Right lobe of liver (tissue), 6 donors: ENCODE results near the gene MTCL3.

Source experiments
- ATAC-seq, 4 donors: fragments of 200-7000 bp; cut with Tn5 transposase; one replicate each; pipeline ENCODE4 v1.9.1; 2020; ENCODE audit warnings: mild to moderate bottlenecking in 4 of 4, moderate library complexity in 4 of 4
- DNase-seq, 3 donors: peaks; one replicate each; pipeline ENCODE4 v3.0.0-alpha.2; 2020
- H3K27ac ChIP-seq, 3 donors: fragments of 200-600 bp; one replicate each; pipeline ENCODE4 v1.8.0; 2022
- H3K27me3 ChIP-seq, 2 donors: fragments of 200-600 bp; one replicate each; pipeline ENCODE4 v1.8.0; 2022
- H3K36me3 ChIP-seq, 4 donors: fragments of 200-600 bp; sonication (generic) in 1 of 4; one replicate each; pipeline versions ENCODE4 v1.5.1 to v1.8.0; 2017 to 2022; ENCODE audit warnings: control low read depth in 1 of 4
- H3K4me1 ChIP-seq, 4 donors: fragments of 200-600 bp; sonication (generic) in 1 of 4; one replicate each; pipeline versions ENCODE4 v1.5.1 to v1.8.0; 2017 to 2022; ENCODE audit warnings: control low read depth in 1 of 4
- H3K4me3 ChIP-seq, 3 donors: fragments of 200-600 bp; one replicate each; pipeline ENCODE4 v1.8.0; 2022
- H3K9me3 ChIP-seq, 4 donors: fragments of 200-600 bp; sonication (generic) in 1 of 4; one replicate each; pipeline versions ENCODE4 v1.5.1 to v1.8.0; 2017 to 2022; ENCODE audit warnings: control low read depth in 1 of 4
- POLR2A ChIP-seq: fragments of 450-650 bp; IDR thresholded peaks from one replicate; pipeline ENCODE4 v1.6.1; 2017; ENCODE audit warnings: antibody characterized with exemption, mild to moderate bottlenecking
- WGBS: methylation state at CpG from one replicate; pipeline ENCODE4 v1.1.6; 2018; ENCODE audit warnings: low coverage, low lambda C conversion rate; ENCODE audit not compliant: insufficient coverage; ENCODE audit errors: missing lambda C conversion rate; 5-methylcytosine and 5-hydroxymethylcytosine counted together
- intact Hi-C, 2 donors: fragments of 100-400 bp; cut with DNase I; formaldehyde crosslinking; loops; one replicate each; pipeline versions ENCODE4 v1.11.2 to v1.14.1; 2022
- TF ChIP-seq, protein P1 (sequence below), 4 donors: fragments of 200-600 bp in 3 of 4; fragments of 450-650 bp in 1 of 4; IDR thresholded peaks; one replicate each; pipeline versions ENCODE4 v1.5.1 to v1.8.0; 2016 to 2022; ENCODE audit warnings: antibody characterized with exemption in 4 of 4, mild to moderate bottlenecking in 2 of 4
- donor health status: DM: no; HTN: yes; CAD: no.
- donor health status: DM: no; HTN: no; CAD: no.
- donor health status: DM: no; HTN: no; CAD: no.
- donor health status: DM: no; HTN: yes; CAD: no.
- donor health status: DM: no; HTN: yes; CAD: no.

Gene MTCL3

DNA sequence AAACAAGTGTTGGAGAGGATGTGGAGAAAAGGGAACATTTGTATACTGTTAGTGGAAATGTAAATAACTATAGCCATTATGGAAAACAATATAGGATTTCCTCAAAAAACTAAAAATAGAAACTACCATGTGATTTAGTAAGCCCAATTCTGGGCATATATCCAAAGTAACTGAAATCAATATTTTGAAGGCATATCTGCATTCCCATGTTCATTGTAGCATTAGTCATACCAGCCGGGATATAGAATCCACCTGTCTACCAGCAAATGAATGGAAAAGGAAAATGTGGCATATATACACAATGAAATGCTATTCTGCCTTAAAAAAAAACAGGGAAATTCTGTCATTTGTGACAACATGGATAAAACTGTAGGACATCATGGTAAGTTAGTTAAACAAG lies 42.5 kb upstream of the MTCL3 start:
- no peaks in the 10 kb centered on the region for H3K4me1 ChIP-seq
- no peak overlapping the region for H3K27ac ChIP-seq
- H3K9me3 ChIP-seq, result no peaks in the 10 kb centered on the region
- peak in 3 of 4 donors; percentile 23 to 82 (median 44) for ATAC-seq
- WGBS, result 5% methylated on average over 1 of the region's 1 CpG
- intact Hi-C loops, result no loop called here
- no peaks in the 10 kb centered on the region for H3K36me3 ChIP-seq
- H3K4me3 ChIP-seq, result no peak overlapping the region
- no peak for TF ChIP-seq POLR2A
- TF ChIP-seq, protein P1, sequence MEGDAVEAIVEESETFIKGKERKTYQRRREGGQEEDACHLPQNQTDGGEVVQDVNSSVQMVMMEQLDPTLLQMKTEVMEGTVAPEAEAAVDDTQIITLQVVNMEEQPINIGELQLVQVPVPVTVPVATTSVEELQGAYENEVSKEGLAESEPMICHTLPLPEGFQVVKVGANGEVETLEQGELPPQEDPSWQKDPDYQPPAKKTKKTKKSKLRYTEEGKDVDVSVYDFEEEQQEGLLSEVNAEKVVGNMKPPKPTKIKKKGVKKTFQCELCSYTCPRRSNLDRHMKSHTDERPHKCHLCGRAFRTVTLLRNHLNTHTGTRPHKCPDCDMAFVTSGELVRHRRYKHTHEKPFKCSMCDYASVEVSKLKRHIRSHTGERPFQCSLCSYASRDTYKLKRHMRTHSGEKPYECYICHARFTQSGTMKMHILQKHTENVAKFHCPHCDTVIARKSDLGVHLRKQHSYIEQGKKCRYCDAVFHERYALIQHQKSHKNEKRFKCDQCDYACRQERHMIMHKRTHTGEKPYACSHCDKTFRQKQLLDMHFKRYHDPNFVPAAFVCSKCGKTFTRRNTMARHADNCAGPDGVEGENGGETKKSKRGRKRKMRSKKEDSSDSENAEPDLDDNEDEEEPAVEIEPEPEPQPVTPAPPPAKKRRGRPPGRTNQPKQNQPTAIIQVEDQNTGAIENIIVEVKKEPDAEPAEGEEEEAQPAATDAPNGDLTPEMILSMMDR (IDR thresholded peaks at IDR 0.05), result no peak
- DNase-seq, result no peak
- no peaks in the 10 kb centered on the region for H3K27me3 ChIP-seq

DNA sequence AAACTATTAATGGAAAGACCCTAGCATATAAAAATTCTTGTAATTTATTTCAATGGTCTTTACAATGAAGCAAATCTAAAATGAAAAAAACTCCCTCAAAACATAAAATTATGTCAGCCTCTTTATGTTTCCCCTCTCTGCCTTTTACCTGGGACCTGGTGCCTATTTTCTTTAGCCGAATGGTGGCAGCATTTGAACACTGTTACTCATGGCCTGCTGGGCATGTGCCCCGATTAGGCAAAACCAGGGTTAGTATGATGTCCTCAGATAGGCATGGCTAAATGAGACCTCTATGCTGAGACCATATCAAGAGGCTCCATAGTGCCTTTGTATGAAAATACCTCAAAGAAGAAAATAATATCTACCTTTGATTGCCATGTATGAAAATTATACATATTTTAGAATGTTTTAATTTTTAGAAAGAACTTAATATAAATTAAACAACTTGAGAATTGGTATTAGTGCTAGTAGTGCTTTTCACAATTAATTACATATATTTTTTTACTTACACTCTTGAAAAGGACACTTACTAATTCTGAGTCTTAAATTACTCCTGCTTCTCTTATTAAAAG lies 35.4 kb upstream of the MTCL3 start:
- 9% methylated on average over 2 of the region's 2 CpGs for WGBS

DNA sequence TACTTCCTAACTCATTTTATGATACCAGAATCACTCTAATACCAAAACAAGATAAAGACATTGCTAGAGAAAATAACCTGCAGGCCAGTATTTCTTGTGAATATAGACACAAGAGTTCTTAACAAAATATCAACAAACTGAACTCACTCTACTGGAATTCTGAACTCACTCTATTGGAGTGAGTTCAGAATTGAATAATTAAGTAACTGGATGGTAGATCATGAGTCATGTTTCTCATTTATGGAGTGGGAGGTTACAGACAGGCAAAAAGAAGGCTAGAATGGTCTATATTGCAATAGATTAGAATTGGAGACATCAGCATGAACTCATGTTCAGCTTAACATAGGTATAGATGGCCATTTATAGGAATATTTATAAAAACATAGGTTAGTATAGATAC lies 31.3 kb upstream of the MTCL3 start:
- no peaks in the 10 kb centered on the region for H3K27me3 ChIP-seq
- no peak overlapping the region for H3K4me3 ChIP-seq
- H3K27ac ChIP-seq, result no peak overlapping the region
- TF ChIP-seq, protein P1 (IDR thresholded peaks at IDR 0.05), result no peak
- TF ChIP-seq POLR2A, result no peak
- H3K4me1 ChIP-seq, result no peaks in the 10 kb centered on the region
- intact Hi-C loops, result no loop called here
- peak in 1 of 4 donors; percentile 60 for ATAC-seq
- H3K36me3 ChIP-seq, result no peaks in the 10 kb centered on the region
- DNase-seq, result no peak
- no peaks in the 10 kb centered on the region for H3K9me3 ChIP-seq

More for the DNA sequence above, 35.4 kb upstream of the MTCL3 start:
- intact Hi-C loops, result no loop called here
- TF ChIP-seq POLR2A, result no peak
- TF ChIP-seq, protein P1 (IDR thresholded peaks at IDR 0.05), result peak; percentile 41 to 49 (median 46)
- DNase-seq (peak in 1 of 3 donors; percentile 23), ATAC-seq (peak; percentile 72 to 96 (median 82))
- Histone ChIP-seq H3K9me3 (no peaks in the 10 kb centered on the region), H3K27me3 (no peaks in the 10 kb centered on the region), H3K36me3 (no peaks in the 10 kb centered on the region), H3K27ac (no peak overlapping the region), H3K4me1 (no peaks in the 10 kb centered on the region), H3K4me3 (no peak overlapping the region)

DNA sequence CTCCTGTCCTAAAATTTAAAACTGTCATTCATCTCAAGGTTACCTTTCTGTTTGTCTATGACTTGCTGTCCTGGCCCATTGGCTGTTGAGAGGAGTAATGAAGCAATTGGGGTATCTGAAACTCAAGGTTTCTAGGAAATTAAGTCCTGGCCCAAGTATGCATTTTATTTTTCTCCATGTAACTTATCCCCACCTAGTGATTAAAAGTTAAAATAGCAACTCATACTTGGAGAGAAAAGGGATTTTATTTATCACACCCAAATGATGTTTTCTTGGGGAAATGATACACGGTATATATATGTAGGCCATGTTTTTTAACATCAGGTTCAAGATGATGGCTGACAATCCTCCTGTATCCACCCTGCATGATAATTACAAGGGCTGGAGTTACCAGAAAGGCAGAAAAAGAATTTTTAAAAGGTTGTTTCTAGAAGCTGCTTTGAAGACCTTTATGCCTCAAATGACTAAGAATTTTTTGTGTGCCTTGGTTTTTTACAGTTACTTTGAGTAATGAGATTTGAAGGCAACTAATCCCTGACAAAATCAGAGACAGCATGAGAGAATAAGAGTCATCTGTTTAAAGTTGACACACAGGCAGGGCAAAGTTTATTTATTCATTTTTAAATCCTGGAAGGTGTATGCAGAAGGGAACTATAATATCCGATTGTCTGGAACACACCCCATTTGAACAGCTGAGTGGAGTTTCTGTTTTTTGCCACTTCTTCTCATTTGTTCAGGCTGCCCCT lies 28.9 kb upstream of the MTCL3 start:
- whole genome bisulfite sequencing, result 27% methylated on average over 2 of the region's 2 CpGs
- Histone ChIP-seq H3K27ac (no peak overlapping the region), H3K4me3 (no peak overlapping the region)

More for the DNA sequence above, 28.9 kb upstream of the MTCL3 start:
- TF ChIP-seq POLR2A, result no peak
- TF ChIP-seq, protein P1 (IDR thresholded peaks at IDR 0.05), result peak in 3 of 4 donors; percentile 18 to 32 (median 23)
- H3K4me1 ChIP-seq, result no peaks in the 10 kb centered on the region
- no peaks in the 10 kb centered on the region for H3K36me3 ChIP-seq
- no peaks in the 10 kb centered on the region for H3K27me3 ChIP-seq
- H3K9me3 ChIP-seq, result no peaks in the 10 kb centered on the region
- intact Hi-C loops, result no loop called here
- ATAC-seq (no peak), DNase-seq (no peak)
